MCF 10A (cell line): ENCODE measurements around the gene IFI6. TPM values are rescaled to one million over a fixed set of nuclear protein-coding genes. Genes with fewer than 3 reads are reported as not detected.

Experiments
- BruUV-seq: library from RNA; stranded (reverse); fragments of 400-500 nt; replicated peaks from 2 replicates; lab custom pipeline; 2021; lab: Mats Ljungman, UMichigan
- CTCF ChIA-PET: fragments of 300-600 bp; sonication (Branson Sonifier 250); formaldehyde crosslinking; extraction: SDS; loops from one replicate; lab custom pipeline; 2021; ENCODE audit warnings: antibody characterized with exemption, inconsistent platforms; lab: Yijun Ruan, JAX
- POLR2A ChIA-PET: fragments of 300-600, 350-650 bp; sonication (Branson Sonifier 250); formaldehyde crosslinking; extraction: SDS; loops from one replicate; lab custom pipeline; 2020; ENCODE audit warnings: antibody characterized with exemption, inconsistent platforms; lab: Yijun Ruan, JAX
- DNase-seq: peaks from one replicate; pipeline ENCODE4 v3.0.0-alpha.2; 2018; ENCODE audit not compliant: unreplicated experiment
- H3K27ac Mint-ChIP-seq: one replicate; pipeline ENCODE4 v1.8.0; 2022; ENCODE audit warnings: mild to moderate bottlenecking, low read depth, mixed read lengths; ENCODE audit not compliant: unreplicated experiment
- H3K27me3 Mint-ChIP-seq: one replicate; pipeline ENCODE4 v1.8.0; 2022; ENCODE audit warnings: mixed read lengths; ENCODE audit not compliant: insufficient read depth, unreplicated experiment
- H3K36me3 Mint-ChIP-seq: one replicate; pipeline ENCODE4 v1.8.0; 2022; ENCODE audit warnings: mild to moderate bottlenecking, moderate library complexity, mixed read lengths; ENCODE audit not compliant: insufficient read depth, unreplicated experiment
- H3K4me1 Mint-ChIP-seq: one replicate; pipeline ENCODE4 v1.8.0; 2022; ENCODE audit warnings: mixed read lengths; ENCODE audit not compliant: insufficient read depth, unreplicated experiment
- H3K4me3 Mint-ChIP-seq: one replicate; pipeline ENCODE4 v1.8.0; 2022; ENCODE audit warnings: mild to moderate bottlenecking, moderate library complexity, mixed read lengths; ENCODE audit not compliant: unreplicated experiment
- H3K9me3 Mint-ChIP-seq: one replicate; pipeline ENCODE4 v1.8.0; 2022; ENCODE audit warnings: mixed read lengths; ENCODE audit not compliant: unreplicated experiment
- CTCF ChIP-seq: fragments of 200-600 bp; IDR thresholded peaks from one replicate; pipeline ENCODE4 v1.8.0; 2022; ENCODE audit warnings: antibody characterized with exemption, mild to moderate bottlenecking; ENCODE audit not compliant: unreplicated experiment
- intact Hi-C: fragments of 100-400 bp; cut with micrococcal nuclease; formaldehyde crosslinking; loops from 2 replicates; pipeline ENCODE4 v1.14.1; 2022
- total RNA-seq: library from RNA; stranded (reverse); gene quantifications from 2 replicates; pipeline ENCODE4 v1.2.3, GENCODE V29; 2022

IFI6 gene
- total RNA-seq, 1 experiment from 2014 or later = 5.8 TPM

- no peak for DNase-seq
- Mint-ChIP-seq H3K4me1 (no peaks in the 10 kb centered on the region), H3K27me3 (peaks cover 14% of the 10 kb centered on the region), H3K36me3 (no peaks in the 10 kb centered on the region), H3K27ac (no peak overlapping the region), H3K4me3 (peak overlapping the region; percentile 9), H3K9me3 (no peaks in the 10 kb centered on the region)
- no TSS peak for BruUV-seq
- ChIA-PET POLR2A (no interaction called here), CTCF (no interaction called here)
- intact Hi-C loops = no loop called here
- no peak for TF ChIP-seq CTCF
Observed at GRCh38 chr1:27634177-27634984, 37.6 kb downstream of the IFI6 start.

- Mint-ChIP-seq H3K9me3 (no peaks in the 10 kb centered on the region), H3K27ac (no peak overlapping the region), H3K36me3 (no peaks in the 10 kb centered on the region), H3K27me3 (peaks cover 21% of the 10 kb centered on the region), H3K4me1 (peaks cover 4% of the 10 kb centered on the region), H3K4me3 (no peak overlapping the region)
- POLR2A ChIA-PET = no interaction called here
- CTCF ChIA-PET = interaction anchor here (1.0 kb wide), 1 partner anchor 25 kb away, joined by 5 read pairs; no protein-coding TSS in a partner anchor
- BruUV-seq = no TSS peak
- TF ChIP-seq CTCF = no peak
- intact Hi-C loops = no loop called here
- no peak for DNase-seq
Observed at GRCh38 chr1:27633640-27634176, 38.3 kb downstream of the IFI6 start.

GRCh38 chr1:27633298-27633610, 38.7 kb downstream of the IFI6 start:
- Mint-ChIP-seq H3K36me3 (no peaks in the 10 kb centered on the region), H3K27ac (no peak overlapping the region), H3K27me3 (peaks cover 25% of the 10 kb centered on the region), H3K4me3 (no peak overlapping the region), H3K9me3 (no peaks in the 10 kb centered on the region), H3K4me1 (peaks cover 5% of the 10 kb centered on the region)
- intact Hi-C loops = no loop called here
- BruUV-seq = no TSS peak
- TF ChIP-seq CTCF = no peak
- POLR2A ChIA-PET = no interaction called here
- DNase-seq = no peak
- CTCF ChIA-PET = interaction anchor here (1.0 kb wide), 1 partner anchor 25 kb away, joined by 5 read pairs; no protein-coding TSS in a partner anchor

- intact Hi-C loops = no loop called here
- Mint-ChIP-seq H3K9me3 (no peaks in the 10 kb centered on the region), H3K27me3 (peaks cover 25% of the 10 kb centered on the region), H3K4me3 (no peak overlapping the region), H3K36me3 (no peaks in the 10 kb centered on the region), H3K27ac (no peak overlapping the region), H3K4me1 (peaks cover 5% of the 10 kb centered on the region)
- POLR2A ChIA-PET = no interaction called here
- CTCF ChIA-PET = interaction anchor here (0.6 to 1.0 kb wide), 2 partner anchors 24 to 386 kb away, joined by 3 to 5 read pairs; no protein-coding TSS in a partner anchor
- no peak for TF ChIP-seq CTCF
- DNase-seq = no peak
- BruUV-seq = no TSS peak
Observed at GRCh38 chr1:27632387-27633297, 39.4 kb downstream of the IFI6 start.
